Stimulated activated CD4-positive, alpha-beta T cell treated with anti-CD3 and anti-CD28 coated beads, Interleukin-15, amount 100 ng/mL, for 48 hours (primary cell): Measurements from ENCODE around the gene CD2AP.
"Not testable (repeated sequence)": the region's sequence is repeated elsewhere in the genome, so short reads cannot be mapped to it uniquely, and the experiment has no call there.

Experiments used
- DNase-seq, 2 donors: peaks; one replicate each; pipeline ENCODE4 v3.0.0-alpha.2; 2020; ENCODE audit warnings: low read depth in 2 of 2

The CD2AP gene

GRCh38 chr6:47464052-47464451, 13.5 kb upstream of the CD2AP start:
- no peak for DNase-seq

- no peak for DNase-seq
Measured at GRCh38 chr6:47465117-47465516, 12.5 kb upstream of the CD2AP start.

GRCh38 chr6:47471911-47472310, 5.7 kb upstream of the CD2AP start:
- no peak for DNase-seq

- DNase-seq = no peak
Measured at GRCh38 chr6:47473791-47474346, 3.7 kb upstream of the CD2AP start.

- DNase-seq = no peak
Measured at GRCh38 chr6:47475319-47475816, 2.2 kb upstream of the CD2AP start.

GRCh38 chr6:47476781-47477496, 650 bp upstream of the CD2AP start:
- no peak for DNase-seq

GRCh38 chr6:47478233-47479139, 897 bp downstream of the CD2AP start:
- no peak for DNase-seq

- no peak for DNase-seq
Measured at GRCh38 chr6:47479140-47479508, 1.5 kb downstream of the CD2AP start.

- DNase-seq = no peak
Measured at GRCh38 chr6:47479874-47480273, 2.3 kb downstream of the CD2AP start.

- not testable (repeated sequence) for DNase-seq
Measured at GRCh38 chr6:47481213-47481612, 3.6 kb downstream of the CD2AP start.

- no peak for DNase-seq
Measured at GRCh38 chr6:47481806-47482205, 4.2 kb downstream of the CD2AP start.

- DNase-seq = no peak
Measured at GRCh38 chr6:47483516-47483852, 5.9 kb downstream of the CD2AP start.

GRCh38 chr6:47483853-47484546, 6.4 kb downstream of the CD2AP start:
- DNase-seq = no peak

- DNase-seq = no peak
Measured at GRCh38 chr6:47484616-47485015, 7.0 kb downstream of the CD2AP start.

GRCh38 chr6:47485083-47485482, 7.5 kb downstream of the CD2AP start:
- no peak for DNase-seq

- DNase-seq = no peak
Measured at GRCh38 chr6:47485491-47486135, 8.0 kb downstream of the CD2AP start.

- no peak for DNase-seq
Measured at GRCh38 chr6:47489995-47490394, 12.4 kb downstream of the CD2AP start.

GRCh38 chr6:47490676-47491075, 13.1 kb downstream of the CD2AP start:
- DNase-seq = no peak

GRCh38 chr6:47492355-47492754, 14.8 kb downstream of the CD2AP start:
- no peak for DNase-seq

GRCh38 chr6:47495207-47495606, 17.6 kb downstream of the CD2AP start:
- no peak for DNase-seq

GRCh38 chr6:47495954-47496545, 18.5 kb downstream of the CD2AP start:
- no peak for DNase-seq
